ENCODE measurements around the gene ATP2B3.

GRCh38 chrX:153513265-153513664 is 4.2 kb upstream of the ATP2B3 start:
- TF ChIP-seq CTCF (conservative IDR thresholded peaks at IDR 0.05; ENCODE audit: low read length) (no peak), EZH2phosphoT487 (IDR thresholded peaks at IDR 0.05; ENCODE audit: borderline replicate concordance) (no peak)
